Measurements from ENCODE around the gene CD79B.
A peak's percentile ranks its signal among the peaks of the same experiment; 100 is the strongest.

The CD79B gene

GRCh38 chr17:63946440-63947363, 14.6 kb upstream of the CD79B start:
- DNase-seq (ENCODE audit: low read depth), result no peak
- TF ChIP-seq CTCF (IDR thresholded peaks at IDR 0.05; ENCODE audit: low read depth, low read length, missing control alignments), result peak; percentile 89
- H3K4me3 ChIP-seq (ENCODE audit: low read depth, low read length), result peak overlapping the region; percentile 32

GRCh38 chr17:63945784-63946439, 13.8 kb upstream of the CD79B start:
- H3K4me3 ChIP-seq (ENCODE audit: low read depth, low read length), result no peak overlapping the region
- no peak for TF ChIP-seq CTCF (IDR thresholded peaks at IDR 0.05; ENCODE audit: low read depth, low read length, missing control alignments)
- no peak for DNase-seq (ENCODE audit: low read depth)

- TF ChIP-seq CTCF (IDR thresholded peaks at IDR 0.05; ENCODE audit: low read depth, low read length, missing control alignments), result no peak
- no peak for DNase-seq (ENCODE audit: low read depth)
- no peak overlapping the region for H3K4me3 ChIP-seq (ENCODE audit: low read depth, low read length)
These were observed 12.8 kb upstream of the CD79B start for GRCh38 chr17:63944736-63945499.

- peak; percentile 31 for TF ChIP-seq CTCF (IDR thresholded peaks at IDR 0.05; ENCODE audit: low read depth, low read length, missing control alignments)
- no peak overlapping the region for H3K4me3 ChIP-seq (ENCODE audit: low read depth, low read length)
- DNase-seq (ENCODE audit: low read depth), result no peak
These were observed 11.6 kb upstream of the CD79B start for GRCh38 chr17:63943745-63944144.

GRCh38 chr17:63942309-63942985, 10.3 kb upstream of the CD79B start:
- no peak for DNase-seq (ENCODE audit: low read depth)
- no peak for TF ChIP-seq CTCF (IDR thresholded peaks at IDR 0.05; ENCODE audit: low read depth, low read length, missing control alignments)
- H3K4me3 ChIP-seq (ENCODE audit: low read depth, low read length), result no peak overlapping the region

- no peak for TF ChIP-seq CTCF (IDR thresholded peaks at IDR 0.05; ENCODE audit: low read depth, low read length, missing control alignments)
- no peak for DNase-seq (ENCODE audit: low read depth)
- no peak overlapping the region for H3K4me3 ChIP-seq (ENCODE audit: low read depth, low read length)
These were observed 9.6 kb upstream of the CD79B start for GRCh38 chr17:63941751-63942150.
